ENCODE data around the gene DDR1.
"Not testable (repeated sequence)": the region's sequence is repeated elsewhere in the genome, so short reads cannot be mapped to it uniquely, and the experiment has no call there.

DDR1 gene

DNA sequence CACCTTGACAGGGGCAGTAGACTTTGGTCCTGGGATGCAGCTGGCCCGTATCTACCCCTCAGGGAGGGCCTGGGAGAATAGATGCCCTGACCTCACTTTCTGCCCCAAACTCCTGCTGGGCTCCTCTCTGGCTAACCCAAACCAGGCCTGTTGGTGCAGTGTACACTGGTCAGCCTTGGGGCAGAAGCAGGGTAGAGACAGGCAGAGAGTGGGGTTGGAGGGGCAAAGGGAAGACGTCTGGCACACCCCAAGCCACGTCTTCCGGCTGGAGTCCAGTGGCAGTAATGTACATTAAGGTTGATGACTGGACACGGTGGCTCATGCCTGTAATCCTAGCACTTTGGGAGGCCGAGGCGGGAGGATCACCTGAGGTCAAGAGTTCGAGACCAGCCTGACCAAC, 9.3 kb downstream of the DDR1 start:
- H3K27me3 ChIP-seq (ENCODE audit: control insufficient read depth, insufficient read depth, low read length) = no peaks in the 10 kb centered on the region
- no peak overlapping the region for H3K9ac ChIP-seq (ENCODE audit: low read length)
- H3K4me3 ChIP-seq (ENCODE audit: low read length) = no peak overlapping the region
- peaks cover 9% of the 10 kb centered on the region for H3K4me1 ChIP-seq (ENCODE audit: control insufficient read depth, insufficient read depth, low read length)
- no peaks in the 10 kb centered on the region for H3K9me3 ChIP-seq (ENCODE audit: control insufficient read depth, low read length)
- peaks cover 54% of the 10 kb centered on the region for H3K36me3 ChIP-seq (ENCODE audit: control insufficient read depth, insufficient read depth, low read length)

DNA sequence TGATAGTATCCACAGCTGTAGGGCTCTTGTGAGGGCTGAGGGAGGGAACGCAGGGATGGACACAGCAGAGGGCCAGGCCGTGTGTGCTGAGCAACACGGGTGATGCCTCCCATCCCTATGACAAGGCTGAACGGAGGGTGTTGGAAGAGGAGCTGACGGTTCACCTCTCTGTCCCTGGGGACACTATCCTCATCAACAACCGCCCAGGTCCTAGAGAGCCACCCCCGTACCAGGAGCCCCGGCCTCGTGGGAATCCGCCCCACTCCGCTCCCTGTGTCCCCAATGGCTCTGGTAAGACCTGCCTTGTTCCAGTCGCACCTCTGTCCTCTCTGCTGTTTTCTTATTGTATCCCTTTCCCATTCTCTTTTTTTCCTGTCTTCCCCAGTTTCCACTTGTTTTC, 10.1 kb downstream of the DDR1 start:
- Histone ChIP-seq H3K4me1 (ENCODE audit: control insufficient read depth, insufficient read depth, low read length) (peaks cover 8% of the 10 kb centered on the region), H3K9me3 (ENCODE audit: control insufficient read depth, low read length) (no peaks in the 10 kb centered on the region), H3K4me3 (ENCODE audit: low read length) (no peak overlapping the region), H3K9ac (ENCODE audit: low read length) (no peak overlapping the region), H3K36me3 (ENCODE audit: control insufficient read depth, insufficient read depth, low read length) (peaks cover 61% of the 10 kb centered on the region), H3K27me3 (ENCODE audit: control insufficient read depth, insufficient read depth, low read length) (no peaks in the 10 kb centered on the region)

- peaks cover 59% of the 10 kb centered on the region for H3K36me3 ChIP-seq (ENCODE audit: control insufficient read depth, insufficient read depth, low read length)
- H3K27me3 ChIP-seq (ENCODE audit: control insufficient read depth, insufficient read depth, low read length) = no peaks in the 10 kb centered on the region
Measured at GRCh38 chr6:30894935-30895334, 10.6 kb downstream of the DDR1 start.

GRCh38 chr6:30895343-30895742, 11.0 kb downstream of the DDR1 start:
- Histone ChIP-seq H3K27me3 (ENCODE audit: control insufficient read depth, insufficient read depth, low read length) (no peaks in the 10 kb centered on the region), H3K9me3 (ENCODE audit: control insufficient read depth, low read length) (no peaks in the 10 kb centered on the region), H3K4me3 (ENCODE audit: low read length) (no peak overlapping the region), H3K4me1 (ENCODE audit: control insufficient read depth, insufficient read depth, low read length) (no peaks in the 10 kb centered on the region), H3K9ac (ENCODE audit: low read length) (no peak overlapping the region), H3K36me3 (ENCODE audit: control insufficient read depth, insufficient read depth, low read length) (peaks cover 55% of the 10 kb centered on the region)

More at GRCh38 chr6:30894935-30895334, 10.6 kb downstream of the DDR1 start:
- Histone ChIP-seq H3K4me3 (ENCODE audit: low read length) (no peak overlapping the region), H3K4me1 (ENCODE audit: control insufficient read depth, insufficient read depth, low read length) (peaks cover 2% of the 10 kb centered on the region), H3K9ac (ENCODE audit: low read length) (no peak overlapping the region), H3K9me3 (ENCODE audit: control insufficient read depth, low read length) (no peaks in the 10 kb centered on the region)

GRCh38 chr6:30896541-30896940, 12.2 kb downstream of the DDR1 start:
- Histone ChIP-seq H3K4me3 (ENCODE audit: low read length) (no peak overlapping the region), H3K36me3 (ENCODE audit: control insufficient read depth, insufficient read depth, low read length) (peaks cover 45% of the 10 kb centered on the region), H3K9me3 (ENCODE audit: control insufficient read depth, low read length) (no peaks in the 10 kb centered on the region), H3K9ac (ENCODE audit: low read length) (no peak overlapping the region), H3K4me1 (ENCODE audit: control insufficient read depth, insufficient read depth, low read length) (no peaks in the 10 kb centered on the region), H3K27me3 (ENCODE audit: control insufficient read depth, insufficient read depth, low read length) (no peaks in the 10 kb centered on the region)

- Histone ChIP-seq H3K27me3 (ENCODE audit: control insufficient read depth, insufficient read depth, low read length) (no peaks in the 10 kb centered on the region), H3K9me3 (ENCODE audit: control insufficient read depth, low read length) (no peaks in the 10 kb centered on the region), H3K4me1 (ENCODE audit: control insufficient read depth, insufficient read depth, low read length) (no peaks in the 10 kb centered on the region), H3K9ac (ENCODE audit: low read length) (no peak overlapping the region), H3K4me3 (ENCODE audit: low read length) (no peak overlapping the region), H3K36me3 (ENCODE audit: control insufficient read depth, insufficient read depth, low read length) (peaks cover 32% of the 10 kb centered on the region)
Measured at GRCh38 chr6:30897882-30898281, 13.6 kb downstream of the DDR1 start.

GRCh38 chr6:30898750-30899360, 14.5 kb downstream of the DDR1 start:
- Histone ChIP-seq H3K9ac (ENCODE audit: low read length) (no peak overlapping the region), H3K36me3 (ENCODE audit: control insufficient read depth, insufficient read depth, low read length) (peaks cover 24% of the 10 kb centered on the region)

GRCh38 chr6:30900863-30901417, 16.6 kb downstream of the DDR1 start:
- no peaks in the 10 kb centered on the region for H3K27me3 ChIP-seq (ENCODE audit: control insufficient read depth, insufficient read depth, low read length)
- no peak overlapping the region for H3K4me3 ChIP-seq (ENCODE audit: low read length)
- H3K36me3 ChIP-seq (ENCODE audit: control insufficient read depth, insufficient read depth, low read length) = peaks cover 18% of the 10 kb centered on the region
- H3K9ac ChIP-seq (ENCODE audit: low read length) = no peak overlapping the region
- no peaks in the 10 kb centered on the region for H3K4me1 ChIP-seq (ENCODE audit: control insufficient read depth, insufficient read depth, low read length)
- H3K9me3 ChIP-seq (ENCODE audit: control insufficient read depth, low read length) = no peaks in the 10 kb centered on the region

More at GRCh38 chr6:30898750-30899360, 14.5 kb downstream of the DDR1 start:
- H3K4me3 ChIP-seq (ENCODE audit: low read length) = no peak overlapping the region
- no peaks in the 10 kb centered on the region for H3K9me3 ChIP-seq (ENCODE audit: control insufficient read depth, low read length)
- H3K4me1 ChIP-seq (ENCODE audit: control insufficient read depth, insufficient read depth, low read length) = no peaks in the 10 kb centered on the region
- H3K27me3 ChIP-seq (ENCODE audit: control insufficient read depth, insufficient read depth, low read length) = no peaks in the 10 kb centered on the region

GRCh38 chr6:30901436-30901835, 17.1 kb downstream of the DDR1 start:
- Histone ChIP-seq H3K36me3 (ENCODE audit: control insufficient read depth, insufficient read depth, low read length) (peaks cover 18% of the 10 kb centered on the region), H3K4me1 (ENCODE audit: control insufficient read depth, insufficient read depth, low read length) (no peaks in the 10 kb centered on the region), H3K9ac (ENCODE audit: low read length) (no peak overlapping the region)

DNA sequence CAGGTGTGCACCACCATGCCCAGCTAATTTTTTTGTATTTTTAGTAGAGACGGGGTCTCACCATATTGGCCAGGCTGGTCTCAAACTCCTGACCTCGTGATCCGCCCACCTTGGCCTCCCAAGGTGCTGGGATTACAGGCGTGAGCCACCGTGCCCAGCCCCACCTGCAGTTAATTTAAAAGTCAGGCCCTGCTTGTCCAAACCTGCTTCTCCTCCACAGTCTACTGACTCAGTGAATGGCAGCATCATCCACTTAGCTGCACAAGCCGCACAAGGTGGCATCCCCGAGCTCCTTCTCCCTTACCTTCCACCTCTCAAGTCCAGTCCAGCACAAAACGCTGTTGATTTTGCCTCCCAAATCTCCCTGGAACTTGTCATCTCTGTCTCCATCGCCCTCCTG, 17.9 kb downstream of the DDR1 start:
- not testable (repeated sequence) for H3K27me3 ChIP-seq (ENCODE audit: control insufficient read depth, insufficient read depth, low read length); H3K4me1 ChIP-seq (ENCODE audit: control insufficient read depth, insufficient read depth, low read length); H3K9me3 ChIP-seq (ENCODE audit: control insufficient read depth, low read length); H3K9ac ChIP-seq (ENCODE audit: low read length); H3K4me3 ChIP-seq (ENCODE audit: low read length)
- H3K36me3 ChIP-seq (ENCODE audit: control insufficient read depth, insufficient read depth, low read length) = peaks cover 18% of the 10 kb centered on the region

More at GRCh38 chr6:30901436-30901835, 17.1 kb downstream of the DDR1 start:
- H3K27me3 ChIP-seq (ENCODE audit: control insufficient read depth, insufficient read depth, low read length) = no peaks in the 10 kb centered on the region
- H3K9me3 ChIP-seq (ENCODE audit: control insufficient read depth, low read length) = no peaks in the 10 kb centered on the region
- H3K4me3 ChIP-seq (ENCODE audit: low read length) = no peak overlapping the region

DNA sequence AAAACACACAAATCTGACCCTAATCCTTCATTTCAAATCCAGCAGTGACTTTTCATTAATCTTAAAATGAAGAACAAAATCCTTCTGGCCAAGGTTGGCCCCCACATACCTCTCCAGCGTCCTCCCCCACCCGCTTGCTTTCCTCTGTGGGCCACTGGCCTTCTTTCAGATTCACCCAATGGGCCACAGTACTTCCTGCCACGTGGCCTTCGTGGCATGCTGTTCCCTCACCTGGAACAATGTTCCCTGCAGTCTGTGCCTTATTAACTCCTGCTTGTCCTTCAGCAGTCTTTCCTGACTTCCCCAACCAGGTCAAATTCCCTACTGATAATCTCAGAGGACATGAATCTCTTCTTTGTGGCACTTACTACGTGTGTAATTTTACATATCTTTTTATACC, 18.4 kb downstream of the DDR1 start:
- Histone ChIP-seq H3K9me3 (ENCODE audit: control insufficient read depth, low read length) (no peaks in the 10 kb centered on the region), H3K4me3 (ENCODE audit: low read length) (no peak overlapping the region), H3K9ac (ENCODE audit: low read length) (no peak overlapping the region), H3K27me3 (ENCODE audit: control insufficient read depth, insufficient read depth, low read length) (no peaks in the 10 kb centered on the region), H3K36me3 (ENCODE audit: control insufficient read depth, insufficient read depth, low read length) (peaks cover 18% of the 10 kb centered on the region), H3K4me1 (ENCODE audit: control insufficient read depth, insufficient read depth, low read length) (peaks cover 6% of the 10 kb centered on the region)

DNA sequence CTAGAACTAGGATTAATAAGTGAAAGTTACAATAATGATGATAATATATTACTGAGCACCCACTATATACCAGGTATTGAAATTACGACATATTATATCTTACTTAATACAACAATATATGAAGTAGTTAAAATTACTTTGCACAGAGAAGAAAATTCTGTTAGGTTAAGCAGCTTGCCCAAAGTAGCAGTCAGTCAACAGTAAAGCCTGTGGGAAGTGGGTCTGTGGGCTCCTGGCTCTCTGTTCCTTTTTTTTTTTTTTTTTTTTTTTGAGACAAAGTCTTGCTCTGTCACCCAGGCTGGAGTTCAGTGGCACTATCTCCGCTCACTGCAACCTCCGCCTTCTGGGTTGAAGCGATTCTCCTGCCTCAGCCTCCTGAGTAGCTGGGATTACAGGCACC, 18.9 kb downstream of the DDR1 start:
- Histone ChIP-seq H3K36me3 (ENCODE audit: control insufficient read depth, insufficient read depth, low read length) (peaks cover 14% of the 10 kb centered on the region), H3K9ac (ENCODE audit: low read length) (no peak overlapping the region), H3K4me3 (ENCODE audit: low read length) (no peak overlapping the region), H3K27me3 (ENCODE audit: control insufficient read depth, insufficient read depth, low read length) (no peaks in the 10 kb centered on the region), H3K9me3 (ENCODE audit: control insufficient read depth, low read length) (no peaks in the 10 kb centered on the region), H3K4me1 (ENCODE audit: control insufficient read depth, insufficient read depth, low read length) (peaks cover 6% of the 10 kb centered on the region)
